ENCODE measurements around the gene ENDOD1. TPM values are rescaled to one million over a fixed set of nuclear protein-coding genes. Genes with fewer than 3 reads are reported as not detected.

Gene ENDOD1
- total RNA-seq, 1 experiment from 2014 or later = 8.1 TPM

GRCh38 chr11:95091663-95092180 lies 2.1 kb downstream of the ENDOD1 start:
- intact Hi-C loops (cut with micrococcal nuclease; ENCODE audit: unreplicated experiment) = loop anchor here (2.0 kb wide), 1 partner anchor 23 kb away; no protein-coding TSS in a partner anchor
- H3F3A ChIP-seq (ENCODE audit: insufficient read depth, low read depth) = peaks cover 24% of the 10 kb centered on the region

DNA sequence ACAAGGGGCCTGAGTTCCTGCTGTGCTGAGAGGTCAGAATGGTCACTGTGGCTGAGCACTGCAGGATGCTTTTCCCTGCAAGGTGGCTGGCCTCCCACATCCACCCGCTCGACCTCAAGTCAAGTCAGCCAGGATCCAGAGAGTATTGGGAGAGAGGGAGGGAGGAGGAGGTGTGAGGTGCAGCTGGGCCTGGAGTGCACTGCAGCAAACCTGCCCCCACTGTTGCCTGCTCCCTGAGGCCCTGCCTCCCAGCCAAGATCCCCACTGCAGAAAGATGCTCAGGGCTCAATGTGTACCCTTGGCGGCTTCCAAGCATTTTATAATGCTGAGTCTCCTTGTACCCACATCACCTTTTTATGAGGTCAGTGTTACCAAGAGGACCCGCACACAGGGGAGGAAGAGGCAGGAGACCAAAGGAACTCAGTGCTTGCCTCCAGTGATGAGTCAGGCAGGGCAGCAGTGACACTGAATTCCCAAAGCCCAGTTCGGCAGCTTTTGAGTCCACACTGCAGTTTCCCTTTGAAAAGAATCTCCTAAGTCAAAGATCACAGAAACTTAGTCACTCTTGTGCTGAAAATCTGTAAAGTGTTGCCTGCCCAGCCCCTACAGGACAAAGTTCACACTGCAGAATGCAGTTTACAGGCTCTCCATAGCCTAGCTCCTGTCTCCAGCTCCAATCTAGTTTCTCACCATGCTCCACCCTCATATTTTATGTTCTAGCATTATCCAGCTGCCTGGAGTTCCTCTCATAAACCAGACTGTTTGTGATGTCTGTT lies 3.1 kb downstream of the ENDOD1 start:
- BruUV-seq (replicated peaks) = no TSS peak
- CTCF ChIA-PET = interaction anchor here (1.0 kb wide), 1 partner anchor 24 kb away, joined by 4 read pairs; no protein-coding TSS in a partner anchor
- no peak overlapping the region for H2AFZ ChIP-seq
- H3K27ac ChIP-seq = peak overlapping the region; percentile 39
- no peaks in the 10 kb centered on the region for H3K27me3 ChIP-seq (ENCODE audit: insufficient read depth, low read depth)
- H4K20me1 ChIP-seq (ENCODE audit: insufficient read depth) = no peaks in the 10 kb centered on the region
- peak; percentile 30 to 92 for DNase-seq
- no peaks in the 10 kb centered on the region for H3K9me2 ChIP-seq (ENCODE audit: insufficient read depth)
- peaks cover 24% of the 10 kb centered on the region for H3F3A ChIP-seq (ENCODE audit: insufficient read depth, low read depth)
- POLR2A ChIA-PET (ENCODE audit: unreplicated experiment) = interaction anchor here (0.7 kb wide), 3 partner anchors 42 to 911 kb away, joined by 3 to 7 read pairs (median 5); no protein-coding TSS in a partner anchor
- no peak overlapping the region for H3K4me3 ChIP-seq
- no peaks in the 10 kb centered on the region for H3K9me3 ChIP-seq (ENCODE audit: insufficient read depth, low read depth)
- peaks cover 36% of the 10 kb centered on the region for H3K4me1 ChIP-seq (replicated peaks; ENCODE audit: insufficient read depth)
- H3K4me2 ChIP-seq = peak overlapping the region; percentile 40
- peak; percentile 68 for TF ChIP-seq CTCF (conservative IDR thresholded peaks at IDR 0.05)
- no peak for TF ChIP-seq EZH2 (IDR thresholded peaks at IDR 0.05; ENCODE audit: low read depth)
- H3K36me3 ChIP-seq (ENCODE audit: low read depth) = no peaks in the 10 kb centered on the region
- intact Hi-C loops (cut with micrococcal nuclease; ENCODE audit: unreplicated experiment) = loop anchor here (1.0 kb wide), 1 partner anchor 27 kb away; no protein-coding TSS in a partner anchor
- H3K79me2 ChIP-seq (ENCODE audit: low read depth) = peaks cover 16% of the 10 kb centered on the region; the same call in 1 of the 2 replicates

More at GRCh38 chr11:95091663-95092180, 2.1 kb downstream of the ENDOD1 start:
- no TSS peak for BruUV-seq (replicated peaks)
- Histone ChIP-seq H3K27ac (no peak overlapping the region), H3K9me2 (ENCODE audit: insufficient read depth) (no peaks in the 10 kb centered on the region), H3K9me3 (ENCODE audit: insufficient read depth, low read depth) (no peaks in the 10 kb centered on the region), H4K20me1 (ENCODE audit: insufficient read depth) (no peaks in the 10 kb centered on the region), H3K4me3 (no peak overlapping the region), H3K27me3 (ENCODE audit: insufficient read depth, low read depth) (no peaks in the 10 kb centered on the region), H3K79me2 (ENCODE audit: low read depth) (peaks cover 16% of the 10 kb centered on the region; the same call in 1 of the 2 replicates), H3K4me2 (no peak overlapping the region), H3K36me3 (ENCODE audit: low read depth) (no peaks in the 10 kb centered on the region), H2AFZ (no peak overlapping the region), H3K4me1 (replicated peaks; ENCODE audit: insufficient read depth) (peaks cover 36% of the 10 kb centered on the region)
- TF ChIP-seq EZH2 (IDR thresholded peaks at IDR 0.05; ENCODE audit: low read depth) (no peak), CTCF (conservative IDR thresholded peaks at IDR 0.05) (no peak)
- CTCF ChIA-PET = interaction anchor here (0.6 kb wide), 1 partner anchor 1067 kb away, joined by 14 read pairs; no protein-coding TSS in a partner anchor
- no peak for DNase-seq
- POLR2A ChIA-PET (ENCODE audit: unreplicated experiment) = no interaction called here

GRCh38 chr11:95093548-95093947 lies 3.9 kb downstream of the ENDOD1 start:
- no peak for TF ChIP-seq EZH2 (IDR thresholded peaks at IDR 0.05; ENCODE audit: low read depth)
- no peak for TF ChIP-seq CTCF (conservative IDR thresholded peaks at IDR 0.05)
- peaks cover 36% of the 10 kb centered on the region for H3K4me1 ChIP-seq (replicated peaks; ENCODE audit: insufficient read depth)
- H3K9me2 ChIP-seq (ENCODE audit: insufficient read depth) = no peaks in the 10 kb centered on the region
- no TSS peak for BruUV-seq (replicated peaks)
- ChIA-PET POLR2A (ENCODE audit: unreplicated experiment) (interaction anchor here (0.7 kb wide), 2 partner anchors 41 to 488 kb away, joined by 5 to 7 read pairs; no protein-coding TSS in a partner anchor), CTCF (interaction anchor here (1.0 kb wide), 1 partner anchor 25 kb away, joined by 4 read pairs; no protein-coding TSS in a partner anchor)
- H3F3A ChIP-seq (ENCODE audit: insufficient read depth, low read depth) = peaks cover 24% of the 10 kb centered on the region
- peak overlapping the region; percentile 40 for H3K4me2 ChIP-seq
- H3K27me3 ChIP-seq (ENCODE audit: insufficient read depth, low read depth) = no peaks in the 10 kb centered on the region
- no peak overlapping the region for H2AFZ ChIP-seq
- H4K20me1 ChIP-seq (ENCODE audit: insufficient read depth) = no peaks in the 10 kb centered on the region
- H3K27ac ChIP-seq = peak overlapping the region; percentile 39
- intact Hi-C loops (cut with micrococcal nuclease; ENCODE audit: unreplicated experiment) = loop anchor here (1.0 kb wide), 1 partner anchor 26 kb away; no protein-coding TSS in a partner anchor
- no peak for DNase-seq
- H3K9me3 ChIP-seq (ENCODE audit: insufficient read depth, low read depth) = no peaks in the 10 kb centered on the region
- no peaks in the 10 kb centered on the region for H3K36me3 ChIP-seq (ENCODE audit: low read depth)
- H3K4me3 ChIP-seq = peak overlapping the region; percentile 12; the same call in 1 of the 2 replicates
- H3K79me2 ChIP-seq (ENCODE audit: low read depth) = peaks cover 16% of the 10 kb centered on the region; the same call in 1 of the 2 replicates

Data from PC-9 (cell line).